GM19452 (cell line): ENCODE results near the gene TRAIP.

ENCODE experiments used
- ATAC-seq: cut with Tn5 transposase; IDR thresholded peaks from one replicate; pipeline ENCODE4 v1.9.1; 2021; ENCODE audit not compliant: unreplicated experiment

The TRAIP gene

GRCh38 chr3:49876567-49876966 lies 20.2 kb upstream of the TRAIP start:
- no peak for ATAC-seq

GRCh38 chr3:49873623-49874022 lies 17.3 kb upstream of the TRAIP start:
- no peak for ATAC-seq

GRCh38 chr3:49872801-49873281 lies 16.5 kb upstream of the TRAIP start:
- no peak for ATAC-seq

- ATAC-seq = no peak
Observed at GRCh38 chr3:49871531-49872153, 15.3 kb upstream of the TRAIP start.

GRCh38 chr3:49869525-49870126 lies 13.3 kb upstream of the TRAIP start, which contains the start of gene CAMKV:
TSS of gene CAMKV (minus strand) at chr3:49869906. CDS start at chr3:49862388, 7,518 bp downstream.
- no peak for ATAC-seq

- no peak for ATAC-seq
Observed at GRCh38 chr3:49868862-49869466, 12.6 kb upstream of the TRAIP start.

GRCh38 chr3:49867871-49868321 lies 11.5 kb upstream of the TRAIP start:
- ATAC-seq = no peak

- ATAC-seq = no peak
Observed at GRCh38 chr3:49867400-49867799, 11.0 kb upstream of the TRAIP start.

GRCh38 chr3:49865198-49865784 lies 8.9 kb upstream of the TRAIP start:
- ATAC-seq = no peak

GRCh38 chr3:49864505-49864904 lies 8.1 kb upstream of the TRAIP start:
- ATAC-seq = no peak

GRCh38 chr3:49859576-49860305 lies 3.4 kb upstream of the TRAIP start:
- ATAC-seq = no peak

GRCh38 chr3:49855662-49856061 lies 702 bp downstream of the TRAIP start:
- no peak for ATAC-seq

GRCh38 chr3:49845694-49846093 lies 10.7 kb downstream of the TRAIP start:
- no peak for ATAC-seq

- ATAC-seq = no peak
Observed at GRCh38 chr3:49844464-49845183, 11.7 kb downstream of the TRAIP start.

GRCh38 chr3:49842843-49843517 lies 13.4 kb downstream of the TRAIP start:
- ATAC-seq = no peak

GRCh38 chr3:49841806-49842205 lies 14.6 kb downstream of the TRAIP start:
- no peak for ATAC-seq

- ATAC-seq = no peak
Observed at GRCh38 chr3:49841126-49841696, 15.2 kb downstream of the TRAIP start.

GRCh38 chr3:49840388-49840787 lies 16.0 kb downstream of the TRAIP start:
- no peak for ATAC-seq

GRCh38 chr3:49839193-49839809 lies 17.1 kb downstream of the TRAIP start:
- no peak for ATAC-seq
